ENCODE measurements around the gene CCDC112. TPM values are rescaled to one million over a fixed set of nuclear protein-coding genes. Genes with fewer than 3 reads are reported as not detected.

Gene CCDC112
- total and polyA plus RNA-seq, 2 experiments from 2014 or later: 18.1 to 48.2 TPM

- TF ChIP-seq ZNF462 (CRISPR knock-in tag; IDR thresholded peaks at IDR 0.05) (no peak), EZH2phosphoT487 (IDR thresholded peaks at IDR 0.05; ENCODE audit: unreplicated experiment) (no peak), ZNF114 (CRISPR knock-in tag; IDR thresholded peaks at IDR 0.05) (no peak)
Observed at GRCh38 chr5:115282131-115282530, 14.3 kb downstream of the CCDC112 start (continued).

GRCh38 chr5:115274584-115274983, 21.9 kb downstream of the CCDC112 start:
- Histone ChIP-seq H3K9me2 (ENCODE audit: insufficient read depth) (no peaks in the 10 kb centered on the region), H3K4me3 (no peak overlapping the region), H3K4me1 (ENCODE audit: insufficient read depth) (no peaks in the 10 kb centered on the region), H3F3A (replicated peaks; ENCODE audit: low read depth) (no peaks in the 10 kb centered on the region), H3K27me3 (ENCODE audit: insufficient read depth) (no peaks in the 10 kb centered on the region), H3K36me3 (ENCODE audit: insufficient read depth) (no peaks in the 10 kb centered on the region; the same call in 1 of the 2 replicates), H3K79me2 (replicated peaks; ENCODE audit: insufficient read depth) (no peaks in the 10 kb centered on the region), H3K4me2 (no peak overlapping the region), H2AFZ (no peak overlapping the region), H4K20me1 (replicated peaks; ENCODE audit: insufficient read depth) (no peaks in the 10 kb centered on the region; the same call in none of the 2 replicates), H3K27ac (ENCODE audit: low read depth) (no peak overlapping the region)
- no peak for DNase-seq (ENCODE audit: low spot score)
- Mint-ChIP-seq H3K36me3 (ENCODE audit: low read depth) (peaks cover 28% of the 10 kb centered on the region; the same call in 2 of the 3 replicates), H3K27ac (no peak overlapping the region), H3K4me1 (no peaks in the 10 kb centered on the region), H3K9me3 (no peaks in the 10 kb centered on the region), H3K27me3 (ENCODE audit: insufficient read depth, low read depth, poor library complexity) (no peaks in the 10 kb centered on the region), H3K4me3 (no peak overlapping the region)
- no peak for TF ChIP-seq REST (IDR thresholded peaks at IDR 0.05; ENCODE audit: unreplicated experiment)
- no peak for ATAC-seq

Data from GM23338 (cell line).